Activated CD4-positive, CD25-positive, alpha-beta regulatory T cell treated with anti-CD3 and anti-CD28 coated beads, Interleukin-2, amount 50 U/mL, for 16 hours (primary cell): ENCODE results near the gene ETV6.

Experiments
- DNase-seq: peaks from one replicate; pipeline ENCODE4 v3.0.0-alpha.2; 2020; ENCODE audit warnings: low read depth, low spot score

ETV6 gene

GRCh38 chr12:11741434-11742092, 92.1 kb downstream of the ETV6 start:
- DNase-seq: no peak

DNA sequence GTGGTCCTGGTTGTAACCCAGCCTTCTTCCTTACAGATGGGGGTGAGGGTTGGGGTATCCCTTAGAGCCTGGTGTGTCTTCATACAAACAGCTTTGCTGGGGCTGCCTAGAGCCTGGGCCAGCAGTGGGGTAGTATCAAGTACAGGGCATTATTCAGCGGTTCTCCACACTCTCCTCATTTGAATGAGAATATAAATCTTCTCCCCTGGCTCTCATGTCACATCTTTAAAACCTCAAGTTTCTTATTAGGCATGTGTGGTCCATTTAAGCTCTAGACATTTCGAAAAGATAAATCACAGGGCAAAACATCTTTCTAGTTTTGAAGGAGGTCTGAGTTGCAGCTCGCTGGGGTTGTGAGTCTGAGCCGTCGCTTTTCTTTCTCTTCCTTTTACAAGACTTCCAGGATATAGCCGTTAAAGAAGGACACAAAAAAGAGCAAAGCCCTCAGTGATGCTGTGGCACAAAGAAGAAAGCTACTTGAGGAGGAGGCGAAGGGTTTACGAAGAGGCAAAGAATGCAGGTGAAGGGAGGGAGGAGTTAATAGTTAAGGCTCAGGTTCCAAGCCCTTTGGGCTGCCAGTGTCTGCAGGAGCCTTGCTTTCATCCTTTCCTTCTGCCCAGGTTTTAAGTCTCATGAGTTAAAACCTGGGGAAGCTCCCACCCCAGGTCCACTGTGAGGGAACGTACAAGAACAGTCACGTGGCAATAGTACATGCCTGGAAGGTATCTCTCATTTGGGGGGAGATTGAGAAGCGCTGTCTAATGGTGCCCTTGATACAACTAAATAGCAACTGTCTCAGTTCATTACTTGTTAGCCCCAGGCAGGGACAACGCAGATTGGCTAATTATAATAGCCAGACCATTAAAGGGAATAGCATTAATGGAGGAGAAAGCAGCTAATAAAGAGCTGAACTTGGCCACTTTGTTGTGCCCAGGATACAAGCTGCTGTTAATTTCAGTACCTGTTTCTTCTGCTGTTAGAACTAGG, 94.2 kb downstream of the ETV6 start:
- DNase-seq: no peak

DNA sequence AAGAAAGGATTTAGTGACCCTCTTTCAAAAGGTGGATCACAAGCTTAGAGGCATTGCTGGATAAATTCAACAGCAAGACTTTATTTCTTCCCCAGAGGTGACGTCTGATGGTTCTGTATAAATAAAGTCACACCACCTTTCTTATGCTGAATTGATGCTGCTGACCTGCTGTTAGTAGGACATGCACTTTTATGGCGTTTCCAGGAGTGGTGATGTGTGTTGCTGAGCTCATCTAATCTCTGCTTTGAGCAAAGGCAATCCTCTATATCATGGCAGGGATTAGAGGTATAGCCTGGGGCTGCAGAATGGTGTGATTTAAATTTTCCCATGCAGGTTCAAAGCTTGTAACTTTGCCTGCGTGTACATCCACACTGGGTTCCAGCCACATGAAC, 94.9 kb downstream of the ETV6 start:
- DNase-seq: no peak

DNA sequence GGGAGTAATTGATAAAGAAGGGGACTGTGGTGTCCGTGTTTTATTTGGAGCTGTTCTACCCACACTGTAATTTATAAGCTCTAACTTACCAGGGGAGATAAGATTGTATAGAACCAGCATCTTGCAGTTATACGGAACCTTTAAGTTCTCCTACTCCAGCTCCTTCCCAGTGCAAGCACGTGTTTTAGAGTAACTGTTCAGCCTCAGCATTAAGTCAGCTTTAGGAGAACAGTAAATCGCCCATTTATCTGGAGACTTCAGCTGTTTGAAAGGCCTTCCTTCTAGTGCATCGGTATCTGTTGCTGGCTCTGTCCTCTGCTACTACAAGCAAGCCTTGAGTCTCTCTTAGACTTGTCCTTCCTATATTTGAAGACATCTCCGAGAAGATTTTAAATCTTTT, 95.6 kb downstream of the ETV6 start:
- no peak for DNase-seq

DNA sequence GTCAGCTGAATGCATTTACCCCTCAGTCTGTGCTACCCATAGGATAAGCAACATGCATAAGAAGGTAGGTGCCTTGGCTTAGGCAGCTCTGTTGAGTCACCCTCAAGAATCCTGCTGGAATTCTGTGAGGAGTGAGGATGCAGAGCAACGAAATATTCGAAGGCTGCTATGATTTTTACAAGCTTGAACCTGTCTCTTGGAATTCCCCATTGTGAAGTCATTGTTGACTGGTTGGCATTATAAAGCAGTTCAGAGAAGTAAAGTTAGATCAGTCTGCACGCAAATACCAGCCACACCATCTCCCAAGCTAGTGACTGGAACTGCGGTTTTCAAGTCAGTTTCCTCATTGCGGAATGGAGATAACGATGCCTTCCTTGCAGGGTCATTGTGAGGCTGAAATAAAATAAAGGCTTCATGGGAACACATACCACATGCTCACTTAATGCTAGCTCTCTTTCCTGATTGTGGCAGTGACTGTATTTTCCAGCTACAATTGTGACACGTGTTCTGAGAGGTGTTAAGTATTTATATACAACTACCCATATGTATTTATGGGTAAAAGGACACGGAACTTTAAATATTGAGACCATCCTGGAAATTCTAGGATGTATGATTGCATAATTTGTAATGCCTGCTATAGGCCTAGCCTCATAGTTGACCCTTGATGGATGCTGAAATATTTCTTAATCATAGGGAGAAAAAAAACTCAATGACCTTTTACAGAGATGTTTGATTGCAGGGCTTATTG, 96.7 kb downstream of the ETV6 start:
- no peak for DNase-seq

DNA sequence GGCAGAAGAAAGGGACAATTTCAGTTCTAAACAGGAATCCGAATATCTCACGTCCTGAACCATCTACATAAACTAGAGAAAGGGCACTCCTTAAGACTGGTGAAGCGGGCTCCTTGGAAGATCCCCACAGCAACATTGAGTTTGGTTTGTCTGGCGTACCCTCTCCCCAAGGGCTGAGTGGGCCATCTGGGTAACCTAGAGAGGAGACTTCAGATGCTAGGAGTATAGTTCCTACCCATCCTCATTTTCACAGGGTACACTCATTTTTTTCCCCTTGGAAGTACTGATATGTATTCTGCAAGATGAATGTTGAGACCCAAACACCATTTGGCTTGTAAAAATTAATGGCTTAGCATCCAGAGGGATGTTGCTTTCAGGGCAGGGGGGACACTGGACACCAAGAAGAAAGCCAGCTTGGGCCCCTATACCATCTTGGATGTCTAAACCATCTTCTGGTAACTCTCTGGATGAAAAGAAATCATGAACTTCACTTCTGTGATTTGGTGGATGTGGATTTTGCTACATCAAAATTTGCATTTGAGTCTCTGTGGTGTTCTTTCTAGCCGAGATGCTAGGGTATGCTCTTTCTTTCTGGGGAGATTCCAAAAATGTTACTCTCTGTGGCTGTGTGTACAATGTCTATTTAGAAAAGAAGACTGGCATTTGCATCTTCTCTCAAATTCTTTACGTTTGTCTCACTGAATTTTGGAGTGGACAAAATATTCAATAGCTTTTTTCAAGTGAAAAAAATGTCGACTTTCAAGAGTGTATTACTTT, 97.7 kb downstream of the ETV6 start:
- DNase-seq: no peak

GRCh38 chr12:11747969-11748368, 98.5 kb downstream of the ETV6 start:
- no peak for DNase-seq

DNA sequence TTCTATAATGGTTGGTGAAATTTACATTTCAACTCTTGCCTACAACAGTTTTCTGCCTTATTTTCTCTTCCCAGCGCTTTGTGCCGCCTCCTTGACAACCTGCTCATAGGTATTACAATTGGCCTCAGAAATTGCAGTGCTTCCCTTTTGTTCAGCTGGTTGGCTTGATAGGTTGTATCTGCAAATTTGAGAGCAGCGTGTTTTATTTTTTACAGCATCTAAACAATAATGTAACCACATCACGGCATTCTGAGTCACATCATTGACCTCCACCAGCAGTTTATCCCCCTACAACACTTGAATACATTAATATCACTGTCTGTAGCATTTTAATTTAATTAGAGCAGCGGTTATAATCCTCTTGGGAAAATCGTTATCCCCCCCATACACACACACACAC, 99.4 kb downstream of the ETV6 start:
- no peak for DNase-seq

GRCh38 chr12:11749943-11750690, 100.6 kb downstream of the ETV6 start:
- DNase-seq: no peak

DNA sequence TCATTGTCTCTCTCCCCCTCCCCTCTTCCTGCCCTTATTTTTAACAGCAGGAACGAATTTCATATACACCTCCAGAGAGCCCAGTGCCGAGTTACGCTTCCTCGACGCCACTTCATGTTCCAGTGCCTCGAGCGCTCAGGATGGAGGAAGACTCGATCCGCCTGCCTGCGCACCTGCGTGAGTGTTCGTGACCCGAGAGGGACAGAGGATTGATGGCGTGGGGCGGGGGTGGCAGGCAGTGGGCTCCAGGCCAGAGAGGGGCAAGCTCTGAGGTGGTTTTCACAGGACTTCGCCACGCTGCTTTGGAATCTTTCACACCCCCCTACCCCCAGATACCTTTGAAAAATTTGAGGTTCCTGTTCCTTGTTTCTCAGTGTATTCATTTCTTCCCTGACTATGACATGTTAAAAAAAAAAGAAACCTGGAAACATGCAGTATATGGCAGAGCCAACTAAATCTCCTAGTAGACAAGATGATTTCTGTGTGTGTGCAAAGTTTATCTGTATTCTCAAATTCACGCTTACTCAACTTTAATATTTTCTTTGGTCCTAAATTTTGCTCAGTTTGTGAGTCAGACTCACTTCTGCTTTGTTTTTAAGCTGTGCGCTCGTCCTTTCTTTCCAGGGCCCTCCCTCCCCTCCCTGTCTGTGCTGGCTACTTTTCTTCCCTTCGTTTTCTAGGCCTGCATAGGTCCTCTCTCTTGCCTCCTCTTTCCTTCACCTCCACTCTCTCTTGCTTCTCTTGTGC, 103.1 kb downstream of the ETV6 start:
- no peak for DNase-seq

DNA sequence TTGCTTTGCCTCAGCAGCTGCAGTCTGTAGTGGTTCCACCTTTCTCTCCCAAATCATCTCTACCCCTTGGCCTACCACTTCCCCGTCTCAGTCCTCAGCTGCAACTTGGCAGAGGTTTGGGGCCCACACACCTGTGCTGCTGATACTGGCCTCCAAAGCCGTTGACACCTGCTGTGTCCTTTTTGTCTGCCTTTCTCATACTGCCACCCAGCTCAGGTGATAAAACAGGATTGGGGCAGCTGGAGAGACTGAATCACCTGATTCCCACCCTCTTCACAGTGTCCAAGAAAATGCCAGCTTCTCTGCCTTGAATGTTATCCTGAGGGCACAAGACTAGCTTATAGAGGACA, 103.7 kb downstream of the ETV6 start:
- DNase-seq: no peak

- no peak for DNase-seq
These were observed 104.4 kb downstream of the ETV6 start for GRCh38 chr12:11753826-11754225.

DNA sequence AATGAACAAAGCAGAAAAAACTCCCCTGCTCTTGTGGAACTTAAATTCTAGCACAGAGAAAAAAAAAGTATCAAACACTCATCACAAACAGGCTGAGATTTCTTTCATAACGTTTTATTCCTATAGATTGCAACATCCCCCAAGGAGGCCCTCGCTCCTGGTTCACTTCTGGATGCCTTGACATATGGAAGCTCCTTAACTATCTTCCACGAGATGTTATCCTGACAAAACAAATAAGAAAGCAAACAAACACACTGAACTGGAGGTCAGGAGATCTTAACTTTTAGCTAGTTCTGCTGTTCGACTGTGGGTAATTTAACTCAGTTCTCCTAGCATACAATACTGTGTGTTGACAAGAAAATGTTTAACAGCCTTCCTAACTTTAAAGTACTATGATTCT, 104.8 kb downstream of the ETV6 start:
- no peak for DNase-seq

GRCh38 chr12:11755302-11755930, 105.9 kb downstream of the ETV6 start:
- no peak for DNase-seq

DNA sequence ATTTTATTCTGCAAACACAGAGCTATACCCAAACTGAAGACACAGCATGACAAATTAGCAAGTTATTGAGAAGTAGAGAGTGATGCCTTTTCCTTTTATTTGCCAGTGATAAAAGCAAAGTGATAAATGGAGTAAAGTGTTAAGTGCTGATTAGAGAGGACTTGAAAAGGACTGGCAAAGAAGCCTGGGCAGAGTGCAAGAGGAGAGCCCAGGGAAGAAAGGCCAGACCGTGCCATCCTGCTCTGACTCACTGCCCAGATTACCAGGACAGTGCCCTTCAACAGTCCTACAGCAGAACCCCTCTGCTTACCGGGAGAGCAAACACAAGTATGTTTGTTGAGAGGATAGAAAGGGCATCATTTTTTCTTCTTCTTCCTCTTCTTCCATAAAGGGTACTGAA, 106.5 kb downstream of the ETV6 start:
- DNase-seq: no peak

GRCh38 chr12:11756523-11756922, 107.0 kb downstream of the ETV6 start:
- DNase-seq: no peak

DNA sequence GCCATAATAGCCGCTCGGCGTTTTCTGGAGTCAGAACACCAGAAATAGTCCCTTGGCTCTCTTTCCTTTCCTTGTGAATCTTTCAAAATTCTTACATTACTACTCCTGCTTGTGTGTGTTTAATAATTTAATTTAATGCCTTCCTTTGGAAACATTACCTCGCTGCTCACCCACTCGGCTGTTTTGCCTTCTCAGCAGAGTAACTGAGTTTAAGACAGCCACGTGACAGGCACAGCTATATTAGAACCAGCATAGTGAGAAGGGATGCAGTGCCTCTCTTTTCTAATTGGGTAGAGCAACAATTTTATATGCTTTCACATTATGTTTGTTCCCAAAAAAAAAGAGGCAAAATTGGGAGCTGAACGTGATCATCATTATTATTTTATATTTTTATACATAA, 107.6 kb downstream of the ETV6 start:
- DNase-seq: no peak

GRCh38 chr12:11757531-11757930, 108.1 kb downstream of the ETV6 start:
- DNase-seq: no peak

DNA sequence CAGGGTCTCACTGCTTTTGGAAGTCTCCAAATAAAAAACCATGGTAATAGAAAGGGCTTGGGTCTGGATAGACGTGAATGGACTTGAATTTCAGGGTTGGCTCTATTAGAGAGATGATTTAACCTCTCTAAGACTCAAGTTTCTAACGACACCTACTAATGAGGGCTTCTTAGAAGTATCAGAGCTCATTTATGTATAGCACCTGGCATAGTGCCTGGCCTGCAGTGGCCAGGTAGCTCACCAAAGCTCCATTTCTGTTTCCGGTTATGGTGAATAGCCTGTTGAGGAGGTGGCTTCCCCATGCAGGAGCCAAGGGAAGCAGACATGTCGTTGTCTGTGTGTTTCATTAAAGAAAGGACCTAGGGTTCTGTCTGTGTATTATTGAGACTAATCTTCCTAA, 108.6 kb downstream of the ETV6 start:
- no peak for DNase-seq
